ENCODE measurements around the gene DGKH. TPM values are rescaled to one million over a fixed set of nuclear protein-coding genes. Genes with fewer than 3 reads are reported as not detected.
A peak's percentile ranks its signal among the peaks of the same experiment; 100 is the strongest.

DGKH gene
- total and polyA plus RNA-seq, 9 of the 15 experiments (the other 6 are each of a cell fraction or from before 2014, with no cell fraction given) = 0.38 to 4.4 (median 3.1) TPM

DNA sequence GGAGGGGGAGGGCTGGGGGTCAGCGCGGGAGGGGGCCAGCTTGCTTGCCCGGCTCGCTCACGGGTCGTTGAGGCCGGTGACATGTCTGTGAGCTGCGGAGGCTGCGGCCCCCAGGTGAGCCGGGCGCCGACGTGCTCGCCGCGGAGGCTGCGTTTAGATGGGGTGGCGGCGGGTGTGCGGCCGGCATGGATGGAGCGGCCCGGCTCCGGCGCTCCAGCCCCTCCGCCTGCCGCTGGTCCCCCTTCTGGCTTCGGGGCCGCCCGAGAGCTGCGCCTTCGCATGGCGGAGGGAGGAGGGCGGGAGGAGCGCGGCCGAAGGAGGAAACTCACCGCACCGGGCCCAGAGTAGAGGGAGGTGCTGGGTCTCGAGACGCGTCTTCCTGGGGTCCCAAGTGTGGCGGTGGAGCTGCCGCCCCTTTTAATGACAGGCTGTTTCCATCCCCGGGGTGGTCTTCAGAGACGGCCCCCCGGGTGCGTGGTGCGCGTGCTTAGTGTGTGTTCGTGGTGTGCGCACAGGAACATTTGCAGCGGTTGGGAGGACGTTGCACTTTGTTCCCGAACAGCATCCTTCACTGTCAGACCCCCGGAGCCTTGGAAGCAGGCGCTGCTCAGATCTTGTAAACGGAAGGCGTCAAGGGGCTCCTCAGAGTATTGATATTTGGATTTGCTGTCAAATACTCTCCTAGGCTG lies 223.8 kb downstream of the DGKH start, which contains the start of gene AKAP11 (continued):
- TF ChIP-seq PBX2 (CRISPR knock-in tag; IDR thresholded peaks at IDR 0.05; ENCODE audit: low read depth) = no peak
- peak; percentile 42; the same call in 1 of the 2 replicates for TF ChIP-seq PBX2 (tag; conservative IDR thresholded peaks at IDR 0.05; ENCODE audit: low read depth)
- TF ChIP-seq, protein P1, sequence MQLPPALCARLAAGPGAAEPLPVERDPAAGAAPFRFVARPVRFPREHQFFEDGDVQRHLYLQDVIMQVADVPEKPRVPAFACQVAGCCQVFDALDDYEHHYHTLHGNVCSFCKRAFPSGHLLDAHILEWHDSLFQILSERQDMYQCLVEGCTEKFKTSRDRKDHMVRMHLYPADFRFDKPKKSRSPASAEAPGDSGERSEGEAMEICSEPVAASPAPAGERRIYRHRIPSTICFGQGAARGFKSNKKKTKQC (CRISPR knock-in tag; IDR thresholded peaks at IDR 0.05) = no peak
- TF ChIP-seq NONO (IDR thresholded peaks at IDR 0.05; ENCODE audit: low read depth in 2 of 2, low read length in 1 of 2) = peak in 1 of 2 experiments; percentile 54; a peak in 1 of 4 replicates
- peak in 1 of 3 experiments; percentile 60 for TF ChIP-seq YY1 (IDR thresholded peaks at IDR 0.05; ENCODE audit: borderline replicate concordance in 1 of 3, control insufficient read depth in 1 of 3, extremely low read depth in 1 of 3, insufficient read depth in 3 of 3, insufficient read length in 1 of 3, insufficient replicate concordance in 2 of 3, low read depth in 1 of 3, low read length in 2 of 3)
- TF ChIP-seq RBBP5 (IDR thresholded peaks at IDR 0.05; ENCODE audit: borderline replicate concordance, insufficient read depth, low read length, poor library complexity, severe bottlenecking) = peak; percentile 93
- TF ChIP-seq, protein P2, sequence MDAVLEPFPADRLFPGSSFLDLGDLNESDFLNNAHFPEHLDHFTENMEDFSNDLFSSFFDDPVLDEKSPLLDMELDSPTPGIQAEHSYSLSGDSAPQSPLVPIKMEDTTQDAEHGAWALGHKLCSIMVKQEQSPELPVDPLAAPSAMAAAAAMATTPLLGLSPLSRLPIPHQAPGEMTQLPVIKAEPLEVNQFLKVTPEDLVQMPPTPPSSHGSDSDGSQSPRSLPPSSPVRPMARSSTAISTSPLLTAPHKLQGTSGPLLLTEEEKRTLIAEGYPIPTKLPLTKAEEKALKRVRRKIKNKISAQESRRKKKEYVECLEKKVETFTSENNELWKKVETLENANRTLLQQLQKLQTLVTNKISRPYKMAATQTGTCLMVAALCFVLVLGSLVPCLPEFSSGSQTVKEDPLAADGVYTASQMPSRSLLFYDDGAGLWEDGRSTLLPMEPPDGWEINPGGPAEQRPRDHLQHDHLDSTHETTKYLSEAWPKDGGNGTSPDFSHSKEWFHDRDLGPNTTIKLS (IDR thresholded peaks at IDR 0.05; ENCODE audit: borderline replicate concordance, low read depth) = peak; percentile 16; the same call in 1 of the 2 replicates

Data from K562 (cell line).